B cell (primary cell): ENCODE measurements around the gene CELA3B.

Experiments used
- CTCF ChIP-seq: fragments of 200-600 bp; IDR thresholded peaks from one replicate; pipeline ENCODE4 v1.8.0; 2022; ENCODE audit warnings: antibody characterized with exemption, mild to moderate bottlenecking
- EZH2 ChIP-seq: IDR thresholded peaks from 2 replicates; pipeline ENCODE4 v1.6.1; 2012; ENCODE audit warnings: borderline replicate concordance, low read depth, mild to moderate bottlenecking, moderate library complexity, low read length; ENCODE audit not compliant: insufficient read depth, poor library complexity, severe bottlenecking

GRCh38 chr1:21927533-21928237, 49.1 kb upstream of the CELA3B start:
- TF ChIP-seq CTCF: no peak
- TF ChIP-seq EZH2: no peak
